Tibial artery (tissue), 4 donors: ENCODE results near the gene MCTP1.

Source experiments
- DNase-seq, 2 donors: peaks; one replicate each; pipeline ENCODE4 v3.0.0-alpha.2; 2019
- H3K27ac ChIP-seq, 2 donors: fragments of 200-600 bp; sonication (generic) in 1 of 2; 1 replicate in 1 of 2; 2 replicates in 1 of 2; pipeline ENCODE4 v1.5.1; 2018 to 2019; ENCODE audit warnings: mild to moderate bottlenecking in 1 of 2
- H3K27me3 ChIP-seq, 2 donors: fragments of 200-600 bp; sonication (generic) in 1 of 2; one replicate each; pipeline versions ENCODE4 v1.5.1 to v1.6.0; 2016 to 2019
- H3K36me3 ChIP-seq, 3 donors: fragments of 200-600 bp; sonication (generic) in 2 of 3; one replicate each; pipeline ENCODE4 v1.5.1; 2016 to 2019; ENCODE audit warnings: mild to moderate bottlenecking in 2 of 3
- H3K4me1 ChIP-seq, 4 donors: fragments of 200-600 bp; sonication (generic) in 2 of 4; 1 replicate in 3 of 4; 2 replicates in 1 of 4; pipeline ENCODE4 v1.5.1; 2016 to 2019
- H3K4me3 ChIP-seq, 2 donors: fragments of 200-600 bp; sonication (generic) in 1 of 2; 1 replicate in 1 of 2; 2 replicates in 1 of 2; pipeline ENCODE4 v1.5.1; 2018 to 2019; ENCODE audit warnings: mild to moderate bottlenecking in 2 of 2
- H3K9me3 ChIP-seq, 3 donors: fragments of 200-600 bp; sonication (generic) in 1 of 3; one replicate each; pipeline ENCODE4 v1.5.1; 2016 to 2019
- intact Hi-C: fragments of 100-400 bp; cut with DNase I; formaldehyde crosslinking; loops from one replicate; pipeline ENCODE4 v1.15.0; 2023; ENCODE audit warnings: low total_unique reads
- TF ChIP-seq, protein P1 (sequence below), 2 experiments: fragments of 200-600 bp in 1 of 2; fragments of 450-650 bp in 1 of 2; IDR thresholded peaks; one replicate each; pipeline ENCODE4 v1.5.1; 2017 to 2019; ENCODE audit warnings: antibody characterized with exemption in 2 of 2, mild to moderate bottlenecking in 1 of 2, moderate library complexity in 1 of 2

MCTP1 gene

DNA sequence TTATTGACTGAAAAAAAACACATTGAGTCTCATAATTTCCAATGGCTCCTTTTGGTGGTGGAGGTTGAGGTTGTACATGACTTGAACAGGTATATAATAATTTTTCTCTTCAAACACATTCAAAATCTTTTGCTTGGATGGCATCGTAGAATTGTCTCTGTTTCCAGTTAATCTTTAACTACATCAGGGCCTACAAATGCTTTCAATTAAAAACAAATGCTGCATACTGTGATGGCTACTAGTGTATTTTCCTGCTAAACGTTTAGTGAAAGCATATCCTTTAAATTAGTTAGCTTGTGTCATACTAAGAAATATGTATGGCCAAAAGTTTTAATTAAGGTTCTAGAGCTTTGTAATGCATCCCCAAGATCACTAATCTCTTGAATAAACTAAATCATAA lies 352.6 kb downstream of the MCTP1 start:
- Histone ChIP-seq H3K9me3 (no peaks in the 10 kb centered on the region), H3K4me3 (no peak overlapping the region), H3K27me3 (no peaks in the 10 kb centered on the region), H3K36me3 (no peaks in the 10 kb centered on the region), H3K4me1 (no peaks in the 10 kb centered on the region), H3K27ac (no peak overlapping the region)
- TF ChIP-seq, protein P1, sequence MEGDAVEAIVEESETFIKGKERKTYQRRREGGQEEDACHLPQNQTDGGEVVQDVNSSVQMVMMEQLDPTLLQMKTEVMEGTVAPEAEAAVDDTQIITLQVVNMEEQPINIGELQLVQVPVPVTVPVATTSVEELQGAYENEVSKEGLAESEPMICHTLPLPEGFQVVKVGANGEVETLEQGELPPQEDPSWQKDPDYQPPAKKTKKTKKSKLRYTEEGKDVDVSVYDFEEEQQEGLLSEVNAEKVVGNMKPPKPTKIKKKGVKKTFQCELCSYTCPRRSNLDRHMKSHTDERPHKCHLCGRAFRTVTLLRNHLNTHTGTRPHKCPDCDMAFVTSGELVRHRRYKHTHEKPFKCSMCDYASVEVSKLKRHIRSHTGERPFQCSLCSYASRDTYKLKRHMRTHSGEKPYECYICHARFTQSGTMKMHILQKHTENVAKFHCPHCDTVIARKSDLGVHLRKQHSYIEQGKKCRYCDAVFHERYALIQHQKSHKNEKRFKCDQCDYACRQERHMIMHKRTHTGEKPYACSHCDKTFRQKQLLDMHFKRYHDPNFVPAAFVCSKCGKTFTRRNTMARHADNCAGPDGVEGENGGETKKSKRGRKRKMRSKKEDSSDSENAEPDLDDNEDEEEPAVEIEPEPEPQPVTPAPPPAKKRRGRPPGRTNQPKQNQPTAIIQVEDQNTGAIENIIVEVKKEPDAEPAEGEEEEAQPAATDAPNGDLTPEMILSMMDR (IDR thresholded peaks at IDR 0.05) = no peak
- no peak for DNase-seq
- intact Hi-C loops = no loop called here

DNA sequence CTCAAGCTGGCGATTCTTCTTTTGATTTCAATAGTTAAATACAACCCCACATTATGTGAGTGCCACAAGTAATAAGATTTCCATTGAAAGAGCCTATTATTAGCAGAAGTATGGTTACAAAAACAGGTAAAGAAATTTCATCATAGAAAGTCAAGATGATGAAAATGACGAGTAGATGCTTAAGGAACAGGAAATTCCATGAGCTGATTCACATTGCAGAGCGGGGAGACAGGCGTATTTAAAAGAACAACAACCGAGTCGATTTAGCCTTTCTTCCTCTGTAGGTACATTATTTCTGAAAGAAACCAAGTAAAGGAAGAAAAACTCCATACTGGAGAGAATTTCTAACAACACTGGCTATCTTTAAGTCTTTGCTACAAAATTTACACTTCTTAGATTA lies 356.0 kb downstream of the MCTP1 start:
- Histone ChIP-seq H3K36me3 (no peaks in the 10 kb centered on the region), H3K4me1 (no peaks in the 10 kb centered on the region), H3K9me3 (no peaks in the 10 kb centered on the region), H3K27ac (no peak overlapping the region), H3K4me3 (no peak overlapping the region), H3K27me3 (no peaks in the 10 kb centered on the region)
- TF ChIP-seq, protein P1 (IDR thresholded peaks at IDR 0.05) = no peak
- intact Hi-C loops = no loop called here
- no peak for DNase-seq

DNA sequence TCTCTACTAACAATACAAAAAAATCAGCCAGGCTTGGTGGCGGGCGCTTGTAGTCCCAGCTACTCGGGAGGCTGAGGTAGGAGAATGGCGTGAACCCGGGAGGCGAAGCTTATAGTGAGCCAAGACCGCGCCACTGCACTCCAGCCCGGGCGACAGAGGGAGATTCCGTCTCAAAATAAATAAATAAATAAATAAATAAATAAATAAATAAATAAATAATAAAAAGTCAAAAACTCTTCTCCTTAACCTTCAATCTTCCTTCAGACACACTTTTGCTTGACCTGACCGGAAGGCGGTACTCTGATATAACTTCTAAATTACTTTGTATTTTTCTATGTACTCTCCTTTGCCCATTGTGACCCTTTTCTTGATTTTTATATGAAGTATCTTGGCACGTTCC lies 364.3 kb downstream of the MCTP1 start:
- Histone ChIP-seq H3K27ac (no peak overlapping the region), H3K9me3 (no peaks in the 10 kb centered on the region), H3K4me1 (no peaks in the 10 kb centered on the region), H3K36me3 (no peaks in the 10 kb centered on the region), H3K27me3 (no peaks in the 10 kb centered on the region), H3K4me3 (no peak overlapping the region)
- no peak for DNase-seq
- intact Hi-C loops = no loop called here
- TF ChIP-seq, protein P1 (IDR thresholded peaks at IDR 0.05) = no peak

- no peak overlapping the region for H3K4me3 ChIP-seq
Measured at GRCh38 chr5:94916619-94917018, 368.3 kb downstream of the MCTP1 start.

GRCh38 chr5:94911276-94911675 lies 373.6 kb downstream of the MCTP1 start:
- H3K4me1 ChIP-seq = no peaks in the 10 kb centered on the region
- H3K27me3 ChIP-seq = no peaks in the 10 kb centered on the region
- H3K9me3 ChIP-seq = no peaks in the 10 kb centered on the region
- no peak for DNase-seq
- no peaks in the 10 kb centered on the region for H3K36me3 ChIP-seq
- H3K27ac ChIP-seq = no peak overlapping the region
- H3K4me3 ChIP-seq = no peak overlapping the region
- TF ChIP-seq, protein P1 (IDR thresholded peaks at IDR 0.05) = no peak
- intact Hi-C loops = no loop called here

More at GRCh38 chr5:94916619-94917018, 368.3 kb downstream of the MCTP1 start:
- Histone ChIP-seq H3K27ac (no peak overlapping the region), H3K36me3 (no peaks in the 10 kb centered on the region), H3K4me1 (no peaks in the 10 kb centered on the region), H3K9me3 (no peaks in the 10 kb centered on the region), H3K27me3 (no peaks in the 10 kb centered on the region)
- TF ChIP-seq, protein P1 (IDR thresholded peaks at IDR 0.05) = no peak
- DNase-seq = no peak
- intact Hi-C loops = no loop called here

GRCh38 chr5:94910721-94911120 lies 374.2 kb downstream of the MCTP1 start:
- no peak overlapping the region for H3K4me3 ChIP-seq
- no peaks in the 10 kb centered on the region for H3K36me3 ChIP-seq
- no peaks in the 10 kb centered on the region for H3K27me3 ChIP-seq
- no peaks in the 10 kb centered on the region for H3K9me3 ChIP-seq
- DNase-seq = no peak
- intact Hi-C loops = no loop called here
- H3K4me1 ChIP-seq = no peaks in the 10 kb centered on the region
- TF ChIP-seq, protein P1 (IDR thresholded peaks at IDR 0.05) = no peak
- no peak overlapping the region for H3K27ac ChIP-seq
